Measurements from ENCODE around the gene GNG7. TPM values are rescaled to one million over a fixed set of nuclear protein-coding genes. Genes with fewer than 3 reads are reported as not detected.
A peak's percentile ranks its signal among the peaks of the same experiment; 100 is the strongest.
"Not testable (repeated sequence)": the region's sequence is repeated elsewhere in the genome, so short reads cannot be mapped to it uniquely, and the experiment has no call there.

GNG7 gene
- total and polyA plus RNA-seq, 7 donors: 1.2 to 8.0 (median 2.6) TPM

- no peaks in the 10 kb centered on the region for H3K36me3 ChIP-seq
- TF ChIP-seq EP300 (IDR thresholded peaks at IDR 0.05) (peak in 3 of 4 donors; percentile 69 to 80 (median 77)), CTCF (IDR thresholded peaks at IDR 0.05) (no peak), POLR2A (IDR thresholded peaks at IDR 0.05) (no peak), POLR2AphosphoS5 (IDR thresholded peaks at IDR 0.05) (peak; percentile 42 to 75 (median 64))
- intact Hi-C loops (cut with DNase I): no loop called here
- H3K4me3 ChIP-seq: no peak overlapping the region
- H3K4me1 ChIP-seq: peaks cover 0 to 50% (median 23%) of the 10 kb centered on the region in 4 donors
- no peaks in the 10 kb centered on the region for H3K27me3 ChIP-seq
- no peaks in the 10 kb centered on the region for H3K9me3 ChIP-seq
- H3K27ac ChIP-seq: peak overlapping the region; percentile 24 to 95 (median 50)
- peak; percentile 95 for DNase-seq
- WGBS, 2 donors: 69 to 81% methylated on average over 37 of the region's 37 CpGs
Observed at GRCh38 chr19:2575734-2576481, 126.6 kb downstream of the GNG7 start.

DNA sequence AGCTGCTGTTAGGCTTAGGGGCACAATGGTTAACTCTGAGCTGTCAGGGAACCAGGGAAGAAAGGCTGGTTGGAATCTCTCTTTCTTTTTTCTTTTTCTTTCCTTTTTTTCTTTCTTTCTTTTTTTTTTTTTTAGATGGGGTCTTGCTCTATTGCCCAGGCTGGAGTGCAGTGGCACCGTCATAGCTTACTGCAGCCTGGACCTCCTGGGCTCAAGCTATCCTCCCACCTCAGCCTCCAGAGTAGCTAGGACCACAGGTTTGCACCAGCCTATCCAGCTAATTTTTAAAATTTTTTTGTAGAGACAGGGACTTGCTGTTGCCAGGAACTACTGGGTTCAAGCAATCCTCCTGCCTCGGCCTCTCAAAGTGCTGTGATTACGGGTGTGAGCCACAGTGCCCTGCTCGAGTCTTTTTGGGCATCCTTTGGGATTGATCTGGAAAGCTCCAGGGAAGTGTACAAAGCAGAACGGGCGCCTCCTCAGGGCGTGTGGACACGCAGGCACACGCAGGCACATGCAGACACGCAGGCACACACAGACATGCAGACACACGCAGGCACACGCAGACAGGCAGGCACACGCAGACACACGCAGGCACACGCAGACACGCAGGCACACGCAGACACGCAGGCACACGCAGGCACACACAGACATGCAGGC, 127.4 kb downstream of the GNG7 start:
- H3K27ac ChIP-seq: no peak overlapping the region
- H3K4me1 ChIP-seq: peaks cover 0 to 43% (median 23%) of the 10 kb centered on the region in 4 donors
- H3K4me3 ChIP-seq: no peak overlapping the region
- no peaks in the 10 kb centered on the region for H3K36me3 ChIP-seq
- TF ChIP-seq CTCF (IDR thresholded peaks at IDR 0.05) (no peak), EP300 (IDR thresholded peaks at IDR 0.05) (no peak), POLR2AphosphoS5 (IDR thresholded peaks at IDR 0.05) (no peak), POLR2A (IDR thresholded peaks at IDR 0.05) (no peak)
- intact Hi-C loops (cut with DNase I): no loop called here
- no peaks in the 10 kb centered on the region for H3K27me3 ChIP-seq
- 89 to 94% methylated on average over 19 of the region's 19 CpGs for WGBS, 2 donors
- H3K9me3 ChIP-seq: no peaks in the 10 kb centered on the region
- DNase-seq: peak; percentile 44

- Histone ChIP-seq H3K27me3 (no peaks in the 10 kb centered on the region), H3K36me3 (no peaks in the 10 kb centered on the region), H3K9me3 (no peaks in the 10 kb centered on the region), H3K4me1 (peaks cover 0 to 37% (median 17%) of the 10 kb centered on the region in 4 donors), H3K27ac (no peak overlapping the region), H3K4me3 (no peak overlapping the region)
- 92 to 95% methylated on average over 15 of the region's 15 CpGs for WGBS, 2 donors
- peak; percentile 46 for DNase-seq
- intact Hi-C loops (cut with DNase I): no loop called here
- TF ChIP-seq EP300 (IDR thresholded peaks at IDR 0.05): no peak
- TF ChIP-seq CTCF (IDR thresholded peaks at IDR 0.05): no peak
- TF ChIP-seq POLR2A (IDR thresholded peaks at IDR 0.05): no peak
- TF ChIP-seq POLR2AphosphoS5 (IDR thresholded peaks at IDR 0.05): no peak
Observed at GRCh38 chr19:2574478-2574931, 128.0 kb downstream of the GNG7 start.

GRCh38 chr19:2573916-2574315, 128.6 kb downstream of the GNG7 start:
- intact Hi-C loops (cut with DNase I): no loop called here
- no peaks in the 10 kb centered on the region for H3K9me3 ChIP-seq
- no peak overlapping the region for H3K4me3 ChIP-seq
- peak; percentile 58 for DNase-seq
- WGBS, 2 donors: 37 to 87% methylated on average over 19 of the region's 19 CpGs
- H3K27ac ChIP-seq: no peak overlapping the region
- TF ChIP-seq CTCF (IDR thresholded peaks at IDR 0.05) (no peak), EP300 (IDR thresholded peaks at IDR 0.05) (no peak), POLR2AphosphoS5 (IDR thresholded peaks at IDR 0.05) (no peak), POLR2A (IDR thresholded peaks at IDR 0.05) (no peak)
- no peaks in the 10 kb centered on the region for H3K36me3 ChIP-seq
- H3K4me1 ChIP-seq: peaks cover 0 to 32% (median 12%) of the 10 kb centered on the region in 4 donors
- no peaks in the 10 kb centered on the region for H3K27me3 ChIP-seq

GRCh38 chr19:2572152-2572551, 130.3 kb downstream of the GNG7 start:
- intact Hi-C loops (cut with DNase I); H3K27ac ChIP-seq; H3K9me3 ChIP-seq; DNase-seq; H3K36me3 ChIP-seq; H3K27me3 ChIP-seq; H3K4me3 ChIP-seq: not testable (repeated sequence)
- WGBS, 2 donors: 84 to 90% methylated on average over 12 of the region's 12 CpGs
- H3K4me1 ChIP-seq: peaks cover 0 to 18% (median 0%) of the 10 kb centered on the region in 4 donors
